KOPT-K1 (cell line): ENCODE results near the gene GRAMD1A.

ENCODE experiments used
- H3K27ac ChIP-seq: fragments of 200-600 bp; sonication (generic); 2 replicates; pipeline ENCODE4 v1.5.1; 2016; ENCODE audit warnings: antibody characterized with exemption, mild to moderate bottlenecking, low read depth, low read length; ENCODE audit not compliant: poor library complexity, severe bottlenecking
- H3K36me3 ChIP-seq: fragments of 200-600 bp; sonication (generic); 2 replicates; pipeline ENCODE4 v1.5.1; 2017; ENCODE audit warnings: antibody characterized with exemption, mild to moderate bottlenecking, low read length, moderate library complexity; ENCODE audit not compliant: insufficient read depth
- H3K9me3 ChIP-seq: fragments of 200-600 bp; sonication (generic); 2 replicates; pipeline ENCODE4 v1.5.1; 2017; ENCODE audit warnings: antibody characterized with exemption, low read length, mild to moderate bottlenecking; ENCODE audit not compliant: insufficient read depth, poor library complexity, severe bottlenecking

GRAMD1A gene

GRCh38 chr19:35030257-35031071 lies 30.3 kb downstream of the GRAMD1A start, which contains the start of gene SCN1B:
SCN1B (plus strand) TSS chr19:35030470; CDS start chr19:35030821, 351 bp downstream.
- Histone ChIP-seq H3K9me3 (no peaks in the 10 kb centered on the region), H3K27ac (no peak within 1 kb of the TSS), H3K36me3 (peaks cover 29% of the 10 kb centered on the region)

- Histone ChIP-seq H3K9me3 (no peaks in the 10 kb centered on the region), H3K36me3 (peaks cover 21% of the 10 kb centered on the region), H3K27ac (no peak overlapping the region)
These were observed 31.2 kb downstream of the GRAMD1A start for GRCh38 chr19:35031072-35031881.

GRCh38 chr19:35032356-35032865 lies 32.3 kb downstream of the GRAMD1A start:
- Histone ChIP-seq H3K36me3 (peaks cover 10% of the 10 kb centered on the region), H3K27ac (no peak overlapping the region), H3K9me3 (no peaks in the 10 kb centered on the region)

GRCh38 chr19:35033067-35034004 lies 33.2 kb downstream of the GRAMD1A start:
- no peak overlapping the region for H3K27ac ChIP-seq
- H3K9me3 ChIP-seq: no peaks in the 10 kb centered on the region
- peaks cover under 1% of the 10 kb centered on the region; the same call in 1 of the 2 replicates for H3K36me3 ChIP-seq

GRCh38 chr19:35034005-35034502 lies 33.9 kb downstream of the GRAMD1A start:
- Histone ChIP-seq H3K27ac (no peak overlapping the region), H3K9me3 (no peaks in the 10 kb centered on the region), H3K36me3 (no peaks in the 10 kb centered on the region)

- Histone ChIP-seq H3K9me3 (no peaks in the 10 kb centered on the region), H3K27ac (no peak overlapping the region), H3K36me3 (no peaks in the 10 kb centered on the region)
These were observed 34.7 kb downstream of the GRAMD1A start for GRCh38 chr19:35034588-35035382.

GRCh38 chr19:35037716-35038622 lies 37.8 kb downstream of the GRAMD1A start:
- H3K9me3 ChIP-seq: no peaks in the 10 kb centered on the region
- H3K27ac ChIP-seq: no peak overlapping the region
- no peaks in the 10 kb centered on the region for H3K36me3 ChIP-seq

- H3K9me3 ChIP-seq: no peaks in the 10 kb centered on the region
- H3K36me3 ChIP-seq: no peaks in the 10 kb centered on the region
- H3K27ac ChIP-seq: no peak overlapping the region
These were observed 38.7 kb downstream of the GRAMD1A start for GRCh38 chr19:35038623-35039512.

GRCh38 chr19:35039881-35040825 lies 40.0 kb downstream of the GRAMD1A start:
- H3K36me3 ChIP-seq: no peaks in the 10 kb centered on the region
- H3K9me3 ChIP-seq: no peaks in the 10 kb centered on the region
- no peak overlapping the region for H3K27ac ChIP-seq

- H3K27ac ChIP-seq: no peak overlapping the region
These were observed 40.9 kb downstream of the GRAMD1A start for GRCh38 chr19:35040826-35041547.

GRCh38 chr19:35041548-35042055 lies 41.5 kb downstream of the GRAMD1A start, which contains the start of gene HPN:
HPN (plus strand) TSS chr19:35041721; CDS start chr19:35042507, 786 bp downstream.
- H3K36me3 ChIP-seq: no peaks in the 10 kb centered on the region
- no peaks in the 10 kb centered on the region for H3K9me3 ChIP-seq
- no peak within 1 kb of the TSS for H3K27ac ChIP-seq

More at GRCh38 chr19:35040826-35041547, 40.9 kb downstream of the GRAMD1A start:
- Histone ChIP-seq H3K9me3 (no peaks in the 10 kb centered on the region), H3K36me3 (no peaks in the 10 kb centered on the region)
